GM12878 (cell line): Measurements from ENCODE around the gene MTCH2. TPM values are rescaled to one million over a fixed set of nuclear protein-coding genes. Genes with fewer than 3 reads are reported as not detected.
A peak's percentile ranks its signal among the peaks of the same experiment; 100 is the strongest.

Experiments
- ATAC-seq: fragments of 200-7000 bp; cut with Tn5 transposase; 3 replicates; pipeline ENCODE4 v1.9.1; 2020; ENCODE audit warnings: mild to moderate bottlenecking, moderate library complexity
- BruUV-seq: library from RNA; stranded (reverse); fragments of 400-500 nt; replicated peaks from 2 replicates; lab custom pipeline; 2021; lab: Mats Ljungman, UMichigan
- CTCF ChIA-PET: fragments of 300-600 bp; sonication (Branson Sonifier 250); formaldehyde crosslinking; extraction: SDS; loops from one replicate; lab custom pipeline; 2021; ENCODE audit warnings: inconsistent platforms; lab: Yijun Ruan, JAX
- POLR2A ChIA-PET: fragments of 350-600 bp; formaldehyde crosslinking; extraction: SDS; loops from one replicate; lab custom pipeline; 2021; ENCODE audit warnings: inconsistent platforms; lab: Charles Lee
- RAD21 ChIA-PET: fragments of 300-600 bp; sonication (Branson Sonifier 250); formaldehyde crosslinking; loops from one replicate; lab custom pipeline; 2023; ENCODE audit warnings: antibody characterized with exemption; ENCODE audit not compliant: unreplicated experiment; lab: Charles Lee
- SMC1A ChIA-PET: fragments of 300-600 bp; sonication (Branson Sonifier 250); formaldehyde crosslinking; loops from one replicate; lab custom pipeline; 2023; ENCODE audit not compliant: unreplicated experiment, uncharacterized antibody; lab: Charles Lee
- DNase-seq: peaks from one replicate; pipeline ENCODE4 v3.0.0-alpha.2; 2011; ENCODE audit warnings: low read depth, low spot score
- FAIRE-seq: peaks from 3 replicates; lab custom pipeline; 2011; peaks lifted over from hg19 to GRCh38; lab: Jason Lieb, UNC
- H2AFZ ChIP-seq: 2 replicates; pipeline ENCODE4 v1.6.0; 2011; ENCODE audit warnings: low read depth, low read length, control low read depth; ENCODE audit not compliant: control insufficient read depth
- H3K27ac ChIP-seq: 2 replicates; pipeline ENCODE4 v1.5.1; 2011; ENCODE audit warnings: control low read depth; ENCODE audit not compliant: control insufficient read depth, insufficient read depth
- H3K27me3 ChIP-seq, 2 experiments: replicated peaks in 1 of 2; 2 replicates each; pipeline versions ENCODE4 v1.6.0 to v1.6.1; 2011; ENCODE audit warnings: low read length in 1 of 2; ENCODE audit not compliant: control insufficient read depth in 2 of 2, insufficient read depth in 2 of 2
- H3K36me3 ChIP-seq, 2 experiments: 2 replicates each; pipeline ENCODE4 v1.5.1; 2011; ENCODE audit warnings: low read length in 1 of 2; ENCODE audit not compliant: control insufficient read depth in 2 of 2, insufficient read depth in 2 of 2
- H3K4me1 ChIP-seq: 2 replicates; pipeline ENCODE4 v1.6.1; 2011; ENCODE audit warnings: mild to moderate bottlenecking, low read length, moderate library complexity, mixed read lengths; ENCODE audit not compliant: control insufficient read depth, insufficient read depth
- H3K4me2 ChIP-seq: 2 replicates; pipeline ENCODE4 v1.6.0; 2011; ENCODE audit warnings: control low read depth; ENCODE audit not compliant: control insufficient read depth, insufficient read depth
- H3K4me3 ChIP-seq: fragments of 200-600 bp; sonication (generic); 2 replicates; pipeline ENCODE4 v1.5.1; 2016
- H3K79me2 ChIP-seq: 2 replicates; pipeline ENCODE4 v1.6.0; 2011; ENCODE audit warnings: low read length; ENCODE audit not compliant: control insufficient read depth, insufficient read depth
- H3K9ac ChIP-seq: 2 replicates; pipeline ENCODE4 v1.8.0; 2011; ENCODE audit warnings: low read length, control low read depth, mixed read lengths; ENCODE audit not compliant: control insufficient read depth, insufficient read depth
- H3K9me3 ChIP-seq: replicated peaks from 3 replicates; pipeline ENCODE4 v1.5.1; 2011; ENCODE audit warnings: mild to moderate bottlenecking, low read length; ENCODE audit not compliant: control insufficient read depth, insufficient read depth
- H4K20me1 ChIP-seq: 2 replicates; pipeline ENCODE4 v1.6.0; 2011; ENCODE audit not compliant: control insufficient read depth, insufficient read depth
- ATF7 ChIP-seq: fragments of 450-650 bp; IDR thresholded peaks from 2 replicates; pipeline ENCODE4 v1.6.1; 2016; ENCODE audit warnings: low read depth, mild to moderate bottlenecking
- CHD1 ChIP-seq: IDR thresholded peaks from 2 replicates; pipeline ENCODE4 v1.6.1; 2012; ENCODE audit warnings: low read depth, low read length, improper control_type of control experiment
- HDAC2 ChIP-seq: fragments of 200-600 bp; sonication (generic); IDR thresholded peaks from 2 replicates; pipeline ENCODE4 v1.6.1; 2017
- MXI1 ChIP-seq: fragments of 150-350 bp; IDR thresholded peaks from 2 replicates; pipeline ENCODE4 v1.6.1; 2011; ENCODE audit warnings: low read depth, mild to moderate bottlenecking, inconsistent platforms, low read length, improper control_type of control experiment
- MYB ChIP-seq: fragments of 150-350 bp; IDR thresholded peaks from 2 replicates; pipeline ENCODE4 v1.6.1; 2014; ENCODE audit warnings: mild to moderate bottlenecking, low read depth, low read length, borderline replicate concordance
- POU2F2 ChIP-seq: IDR thresholded peaks from 3 replicates; pipeline ENCODE4 v1.6.1; 2011; ENCODE audit warnings: low read depth, mild to moderate bottlenecking, low read length, borderline replicate concordance
- TAF1 ChIP-seq: IDR thresholded peaks from 2 replicates; pipeline ENCODE4 v1.6.1; 2011; ENCODE audit warnings: mild to moderate bottlenecking, low read depth, low read length, borderline replicate concordance
- ZNF274 ChIP-seq: IDR thresholded peaks from one replicate; pipeline ENCODE4 v1.8.0; 2011; ENCODE audit not compliant: insufficient read length, insufficient read depth
- ZNF384 ChIP-seq: IDR thresholded peaks from 2 replicates; pipeline ENCODE4 v1.6.1; 2012; ENCODE audit warnings: low read depth, mild to moderate bottlenecking, low read length, improper control_type of control experiment, borderline replicate concordance
- WGBS: methylation state at CpG from one replicate; pipeline ENCODE4 v1.1.6; 2016; ENCODE audit warnings: low lambda C conversion rate; ENCODE audit not compliant: insufficient replicate concordance, insufficient coverage; ENCODE audit errors: missing lambda C conversion rate; 5-methylcytosine and 5-hydroxymethylcytosine counted together
- in situ Hi-C: fragments of 300-500 bp; cut with MboI; formaldehyde crosslinking; loops from 9 replicates; pipeline ENCODE4 v1.14.3; 2018; ENCODE audit warnings: mixed read lengths
- intact Hi-C: fragments of 100-400 bp; cut with micrococcal nuclease; formaldehyde crosslinking; loops from one replicate; pipeline ENCODE4 v1.14.2; 2022; ENCODE audit not compliant: unreplicated experiment
- polyA plus RNA-seq, 11 experiments: library from polyadenylated mRNA; depleted of rRNA in 4 of 11; unstranded in 6 of 11; stranded (reverse) in 5 of 11; fragments of >200 nt; fragmentation: Nextera tagmentation in 4 of 11; fragmentation: Illumina TruSeq in 1 of 11; extraction: Ambion mirVana in 4 of 11; extraction: Trizol in 1 of 11; gene quantifications; 1 replicate in 1 of 11; 2 replicates in 10 of 11; pipeline versions ENCODE4 v1.2.1 to v1.2.3, GENCODE V29; 2011 to 2016; ENCODE audit warnings: inconsistent platforms in 2 of 11, missing spikeins in 2 of 11, low read depth in 1 of 11
- total RNA-seq, 4 experiments: library from RNA; depleted of rRNA in 3 of 4; stranded (reverse); fragments of >200 nt in 3 of 4; fragmentation: Illumina TruSeq in 1 of 4; extraction: Trizol in 1 of 4; gene quantifications; 2 replicates each; pipeline versions ENCODE4 v1.2.1 to v1.2.3, GENCODE V29; 2013 to 2021
- TF ChIP-seq, protein P1 (sequence below): fragments of 150-350 bp; IDR thresholded peaks from 2 replicates; pipeline ENCODE4 v1.6.1; 2014; ENCODE audit warnings: mild to moderate bottlenecking, low read depth, low read length
- TF ChIP-seq, protein P2 (sequence below): fragments of 450-650 bp; IDR thresholded peaks from 2 replicates; pipeline ENCODE4 v1.6.1; 2017; ENCODE audit warnings: borderline replicate concordance
- TF ChIP-seq, protein P3 (sequence below): fragments of 450-650 bp; IDR thresholded peaks from 2 replicates; pipeline ENCODE4 v1.6.1; 2017; ENCODE audit warnings: mild to moderate bottlenecking, low read depth, inconsistent platforms; ENCODE audit not compliant: poor library complexity, severe bottlenecking
- TF ChIP-seq, protein P4 (sequence below): IDR thresholded peaks from 2 replicates; pipeline ENCODE4 v1.6.1; 2011; ENCODE audit warnings: low read depth, mild to moderate bottlenecking, low read length, moderate library complexity, borderline replicate concordance; ENCODE audit errors: extremely low read depth

The MTCH2 gene
- total and polyA plus RNA-seq, 10 of the 15 experiments (the other 5 are each of a cell fraction or from before 2014, with no cell fraction given), result 72.4 to 341 (median 144) TPM

DNA sequence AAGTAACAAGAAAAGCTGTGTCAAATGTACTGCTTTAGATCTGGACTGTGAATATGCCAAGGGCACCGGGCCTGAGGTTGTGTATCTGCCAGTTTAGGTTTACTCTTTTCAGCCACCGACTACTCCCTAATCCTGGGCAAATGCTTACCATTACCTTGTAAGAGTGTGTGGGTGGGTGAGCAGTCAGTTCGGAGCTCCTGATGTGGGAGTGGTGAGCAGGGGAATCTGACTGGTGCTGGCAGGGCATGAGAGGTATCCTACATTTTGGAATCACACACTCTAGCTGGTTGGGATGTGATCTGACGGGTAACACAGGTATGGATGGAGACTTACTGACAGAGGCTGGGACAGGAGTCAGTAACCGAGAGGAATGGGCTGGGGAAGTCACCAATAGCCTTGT is 58.5 kb downstream of the MTCH2 start (continued):
- no peak for TF ChIP-seq ATF7
- TF ChIP-seq MYB, result no peak
- TF ChIP-seq POU2F2, result no peak
- no peak for TF ChIP-seq TAF1
- no peak for TF ChIP-seq ZNF274

DNA sequence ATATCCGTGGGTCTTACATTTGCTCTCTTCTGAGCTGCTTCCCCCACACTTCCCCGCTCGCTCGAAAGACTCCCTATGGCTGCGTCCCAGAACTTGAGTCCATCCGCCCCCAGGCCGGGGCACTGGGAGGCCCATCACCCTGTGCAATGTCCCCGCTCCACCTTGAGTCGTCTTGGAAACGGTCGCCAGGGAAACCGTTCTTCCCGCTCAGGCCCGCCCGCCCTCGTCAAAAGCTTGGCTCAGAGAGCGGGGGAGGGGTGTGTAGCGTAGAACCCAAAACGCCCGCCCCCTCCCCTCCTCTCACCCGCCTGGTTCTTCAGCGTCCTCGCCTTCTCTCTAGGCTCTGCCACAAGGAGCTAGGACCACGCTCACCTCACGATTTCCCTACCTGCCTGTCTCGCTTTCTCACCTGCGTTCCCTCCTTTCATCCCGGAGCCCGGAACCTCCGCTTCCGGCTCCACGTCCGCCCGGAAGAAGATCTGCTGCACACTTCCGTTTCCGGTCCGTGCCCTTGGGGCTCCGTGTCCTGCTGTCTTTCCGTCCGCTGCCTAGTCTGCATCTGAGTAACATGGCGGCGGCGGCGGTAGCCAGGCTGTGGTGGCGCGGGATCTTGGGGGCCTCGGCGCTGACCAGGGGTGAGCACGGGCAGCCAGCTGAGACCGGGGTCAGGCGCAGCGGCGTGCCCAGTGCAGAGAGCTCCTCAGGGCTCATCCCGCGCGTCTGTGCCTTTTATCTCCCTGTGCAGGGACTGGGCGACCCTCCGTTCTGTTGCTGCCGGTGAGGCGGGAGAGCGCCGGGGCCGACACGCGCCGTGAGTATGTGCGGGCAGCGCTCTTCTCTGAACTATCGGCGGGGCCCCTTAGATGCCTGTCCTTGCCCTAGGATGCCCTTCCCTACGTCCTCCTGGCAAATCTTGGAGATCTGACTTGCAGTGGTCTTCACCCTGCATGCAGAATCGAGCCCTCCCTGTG is 63.5 kb downstream of the MTCH2 start, which contains the start of the genes KBTBD4 and NDUFS3:
Gene KBTBD4 (minus strand): TSS at position 447 of the 971 bp plus-strand sequence. CDS start 19 bp downstream, at position 428.
Gene NDUFS3 (plus strand): TSS at position 551 of the 971 bp plus-strand sequence. CDS start 18 bp downstream, at position 569.
- Histone ChIP-seq H3K9me3 (no peaks in the 10 kb centered on the region), H3K9ac (peak within 1 kb of the TSS; percentile 82), H3K4me1 (peaks cover 12% of the 10 kb centered on the region), H3K27me3 (no peaks in the 10 kb centered on the region), H3K36me3 (peaks cover 3 to 25% of the 10 kb centered on the region in 2 experiments), H3K4me3 (peak within 1 kb of the TSS; percentile 90), H3K79me2 (peaks cover 36% of the 10 kb centered on the region), H3K27ac (peak within 1 kb of the TSS; percentile 70), H2AFZ (peak within 1 kb of the TSS; percentile 94), H3K4me2 (peak within 1 kb of the TSS; percentile 88), H4K20me1 (no peaks in the 10 kb centered on the region)
- RAD21 ChIA-PET, result interaction anchor here (0.5 to 2.6 kb wide), 7 partner anchors 12 to 269 kb away, joined by 3 to 5 read pairs (median 4); partner anchors contain the start of gene NUP160
- intact Hi-C loops, result no loop called here
- ATAC-seq (peak; percentile 96), FAIRE-seq (peak; percentile 94), DNase-seq (peak; percentile 71)
- TSS peak; percentile 83 for BruUV-seq
- SMC1A ChIA-PET, result interaction anchor here (0.6 to 2.5 kb wide), 9 partner anchors 12 to 137 kb away, joined by 3 to 9 read pairs (median 4); partner anchors contain the start of genes AGBL2 and CELF1
- CTCF ChIA-PET, result interaction anchor here (1.0 to 1.3 kb wide), 3 partner anchors 13 to 81 kb away, joined by 3 to 4 read pairs (median 3); partner anchors contain the start of gene PTPMT1
- in situ Hi-C loops, result no loop called here
- WGBS, result under 1% methylated on average over 64 of the region's 72 CpGs
- POLR2A ChIA-PET, result interaction anchor here (0.7 to 2.4 kb wide), 8 partner anchors 11 to 186 kb away, joined by 3 to 16 read pairs (median 4); partner anchors contain the start of gene PTPMT1
- TF ChIP-seq, protein P1, sequence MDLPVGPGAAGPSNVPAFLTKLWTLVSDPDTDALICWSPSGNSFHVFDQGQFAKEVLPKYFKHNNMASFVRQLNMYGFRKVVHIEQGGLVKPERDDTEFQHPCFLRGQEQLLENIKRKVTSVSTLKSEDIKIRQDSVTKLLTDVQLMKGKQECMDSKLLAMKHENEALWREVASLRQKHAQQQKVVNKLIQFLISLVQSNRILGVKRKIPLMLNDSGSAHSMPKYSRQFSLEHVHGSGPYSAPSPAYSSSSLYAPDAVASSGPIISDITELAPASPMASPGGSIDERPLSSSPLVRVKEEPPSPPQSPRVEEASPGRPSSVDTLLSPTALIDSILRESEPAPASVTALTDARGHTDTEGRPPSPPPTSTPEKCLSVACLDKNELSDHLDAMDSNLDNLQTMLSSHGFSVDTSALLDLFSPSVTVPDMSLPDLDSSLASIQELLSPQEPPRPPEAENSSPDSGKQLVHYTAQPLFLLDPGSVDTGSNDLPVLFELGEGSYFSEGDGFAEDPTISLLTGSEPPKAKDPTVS, result peak; percentile 83; the same call in 1 of the 2 replicates
- TF ChIP-seq, protein P2, sequence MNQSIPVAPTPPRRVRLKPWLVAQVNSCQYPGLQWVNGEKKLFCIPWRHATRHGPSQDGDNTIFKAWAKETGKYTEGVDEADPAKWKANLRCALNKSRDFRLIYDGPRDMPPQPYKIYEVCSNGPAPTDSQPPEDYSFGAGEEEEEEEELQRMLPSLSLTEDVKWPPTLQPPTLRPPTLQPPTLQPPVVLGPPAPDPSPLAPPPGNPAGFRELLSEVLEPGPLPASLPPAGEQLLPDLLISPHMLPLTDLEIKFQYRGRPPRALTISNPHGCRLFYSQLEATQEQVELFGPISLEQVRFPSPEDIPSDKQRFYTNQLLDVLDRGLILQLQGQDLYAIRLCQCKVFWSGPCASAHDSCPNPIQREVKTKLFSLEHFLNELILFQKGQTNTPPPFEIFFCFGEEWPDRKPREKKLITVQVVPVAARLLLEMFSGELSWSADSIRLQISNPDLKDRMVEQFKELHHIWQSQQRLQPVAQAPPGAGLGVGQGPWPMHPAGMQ, result no peak
- TF ChIP-seq, protein P3, sequence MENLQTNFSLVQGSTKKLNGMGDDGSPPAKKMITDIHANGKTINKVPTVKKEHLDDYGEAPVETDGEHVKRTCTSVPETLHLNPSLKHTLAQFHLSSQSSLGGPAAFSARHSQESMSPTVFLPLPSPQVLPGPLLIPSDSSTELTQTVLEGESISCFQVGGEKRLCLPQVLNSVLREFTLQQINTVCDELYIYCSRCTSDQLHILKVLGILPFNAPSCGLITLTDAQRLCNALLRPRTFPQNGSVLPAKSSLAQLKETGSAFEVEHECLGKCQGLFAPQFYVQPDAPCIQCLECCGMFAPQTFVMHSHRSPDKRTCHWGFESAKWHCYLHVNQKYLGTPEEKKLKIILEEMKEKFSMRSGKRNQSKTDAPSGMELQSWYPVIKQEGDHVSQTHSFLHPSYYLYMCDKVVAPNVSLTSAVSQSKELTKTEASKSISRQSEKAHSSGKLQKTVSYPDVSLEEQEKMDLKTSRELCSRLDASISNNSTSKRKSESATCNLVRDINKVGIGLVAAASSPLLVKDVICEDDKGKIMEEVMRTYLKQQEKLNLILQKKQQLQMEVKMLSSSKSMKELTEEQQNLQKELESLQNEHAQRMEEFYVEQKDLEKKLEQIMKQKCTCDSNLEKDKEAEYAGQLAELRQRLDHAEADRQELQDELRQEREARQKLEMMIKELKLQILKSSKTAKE, result peak; percentile 48
- TF ChIP-seq CHD1 (no peak), ZNF384 (no peak), MXI1 (peak; percentile 84), HDAC2 (0 out of 2 replicates have a peak, but pooled peaks have one; percentile 51)
- TF ChIP-seq, protein P4, sequence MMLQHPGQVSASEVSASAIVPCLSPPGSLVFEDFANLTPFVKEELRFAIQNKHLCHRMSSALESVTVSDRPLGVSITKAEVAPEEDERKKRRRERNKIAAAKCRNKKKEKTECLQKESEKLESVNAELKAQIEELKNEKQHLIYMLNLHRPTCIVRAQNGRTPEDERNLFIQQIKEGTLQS, result no peak
